Type B pancreatic cell (in vitro differentiated cells): ENCODE data around the gene SMIM28. TPM values are rescaled to one million over a fixed set of nuclear protein-coding genes. Genes with fewer than 3 reads are reported as not detected.
A peak's percentile ranks its signal among the peaks of the same experiment; 100 is the strongest.

ENCODE experiments used
- DNase-seq: peaks from one replicate; pipeline ENCODE4 v3.0.0; 2021; ENCODE audit warnings: mixed read lengths; ENCODE audit not compliant: unreplicated experiment; ENCODE audit errors: extremely low spot score
- H3K27ac Mint-ChIP-seq: 2 replicates; pipeline ENCODE4 v1.8.0; 2021; ENCODE audit warnings: mild to moderate bottlenecking, mixed read lengths
- H3K27me3 Mint-ChIP-seq: 2 replicates; pipeline ENCODE4 v1.8.0; 2021; ENCODE audit warnings: mixed read lengths
- H3K36me3 Mint-ChIP-seq: 2 replicates; pipeline ENCODE4 v1.8.0; 2021; ENCODE audit warnings: mixed read lengths
- H3K4me1 Mint-ChIP-seq: one replicate; pipeline ENCODE4 v1.8.0; 2021; ENCODE audit warnings: mixed read lengths; ENCODE audit not compliant: unreplicated experiment
- H3K4me3 Mint-ChIP-seq: 2 replicates; pipeline ENCODE4 v1.8.0; 2021; ENCODE audit warnings: mild to moderate bottlenecking, mixed read lengths
- H3K9me3 Mint-ChIP-seq: 2 replicates; pipeline ENCODE4 v1.8.0; 2021; ENCODE audit warnings: mixed read lengths
- CTCF ChIP-seq: fragments of 200-600 bp; sonication (generic); conservative IDR thresholded peaks from 2 replicates; pipeline ENCODE4 v1.5.0; 2021; ENCODE audit warnings: antibody characterized with exemption, mild to moderate bottlenecking
- total RNA-seq: library from RNA; stranded (reverse); gene quantifications from 2 replicates; pipeline ENCODE4 v1.2.1, GENCODE V29; 2021; ENCODE audit warnings: low replicate concordance

Gene SMIM28
- total RNA-seq, 1 donor from 2014 or later, result not detected

GRCh38 chr6:138397128-138398122 lies 19.7 kb downstream of the SMIM28 start:
- Mint-ChIP-seq H3K27ac (no peak overlapping the region), H3K4me1 (peaks cover 6% of the 10 kb centered on the region), H3K36me3 (no peaks in the 10 kb centered on the region), H3K4me3 (no peak overlapping the region), H3K9me3 (no peaks in the 10 kb centered on the region), H3K27me3 (no peaks in the 10 kb centered on the region)
- no peak for TF ChIP-seq CTCF
- no peak for DNase-seq

GRCh38 chr6:138400326-138400725 lies 22.6 kb downstream of the SMIM28 start:
- peaks cover 4% of the 10 kb centered on the region for H3K36me3 Mint-ChIP-seq

GRCh38 chr6:138401960-138402837 lies 24.5 kb downstream of the SMIM28 start:
- no peaks in the 10 kb centered on the region for H3K9me3 Mint-ChIP-seq

More at GRCh38 chr6:138400326-138400725, 22.6 kb downstream of the SMIM28 start:
- no peak for DNase-seq
- Mint-ChIP-seq H3K4me1 (peaks cover 10% of the 10 kb centered on the region), H3K27me3 (no peaks in the 10 kb centered on the region), H3K27ac (no peak overlapping the region), H3K9me3 (no peaks in the 10 kb centered on the region), H3K4me3 (no peak overlapping the region)
- TF ChIP-seq CTCF, result no peak

GRCh38 chr6:138402838-138403187 lies 25.1 kb downstream of the SMIM28 start:
- TF ChIP-seq CTCF, result no peak
- no peak for DNase-seq
- peak overlapping the region; percentile 69 for H3K27ac Mint-ChIP-seq
- peaks cover 13% of the 10 kb centered on the region for H3K4me1 Mint-ChIP-seq
- peaks cover 18% of the 10 kb centered on the region for H3K36me3 Mint-ChIP-seq
- H3K27me3 Mint-ChIP-seq, result no peaks in the 10 kb centered on the region
- peak overlapping the region; percentile 83 for H3K4me3 Mint-ChIP-seq
- H3K9me3 Mint-ChIP-seq, result no peaks in the 10 kb centered on the region

More at GRCh38 chr6:138401960-138402837, 24.5 kb downstream of the SMIM28 start:
- peak overlapping the region; percentile 54 for H3K4me3 Mint-ChIP-seq
- H3K36me3 Mint-ChIP-seq, result peaks cover 14% of the 10 kb centered on the region
- peaks cover 17% of the 10 kb centered on the region for H3K4me1 Mint-ChIP-seq
- H3K27me3 Mint-ChIP-seq, result no peaks in the 10 kb centered on the region
- no peak for TF ChIP-seq CTCF
- H3K27ac Mint-ChIP-seq, result peak overlapping the region; percentile 63
- no peak for DNase-seq

- Mint-ChIP-seq H3K4me3 (peak overlapping the region; percentile 83), H3K27ac (peak overlapping the region; percentile 69), H3K27me3 (no peaks in the 10 kb centered on the region), H3K4me1 (peaks cover 11% of the 10 kb centered on the region), H3K36me3 (peaks cover 22% of the 10 kb centered on the region), H3K9me3 (no peaks in the 10 kb centered on the region)
- no peak for DNase-seq
- peak; percentile 25 for TF ChIP-seq CTCF
Measured at GRCh38 chr6:138403324-138403800, 25.7 kb downstream of the SMIM28 start.
